Spleen (tissue), 7 donors: ENCODE measurements around the gene ODF4.

Experiments used
- CTCF ChIP-seq, 11 experiments: fragments of 200-600 bp in 7 of 11; fragments of 450-650 bp in 4 of 11; sonication (generic) in 4 of 11; IDR thresholded peaks in 8 of 11; conservative IDR thresholded peaks in 3 of 11; 1 replicate in 7 of 11; 2 replicates in 4 of 11; pipeline versions ENCODE4 v1.4.0 to v1.8.0; 2016 to 2021; ENCODE audit warnings: antibody characterized with exemption in 11 of 11, inconsistent platforms in 4 of 11, mild to moderate bottlenecking in 1 of 11
- POLR2A ChIP-seq, 3 donors: fragments of 450-650 bp; IDR thresholded peaks; one replicate each; pipeline ENCODE4 v1.5.1; 2017; ENCODE audit warnings: antibody characterized with exemption in 3 of 3, mild to moderate bottlenecking in 1 of 3
- POLR2AphosphoS5 ChIP-seq, 3 donors: sonication (generic); formaldehyde crosslinking; IDR thresholded peaks; one replicate each; pipeline ENCODE4 v1.5.1; 2017; ENCODE audit warnings: antibody characterized with exemption in 3 of 3
- donor health status: DM: no; HTN: no; CAD: no; lungs with moderate emphysema.
- donor health status: DM: no; HTN: no; CAD: no.
- donor health status: DM: no; HTN: no; CAD: no.

GRCh38 chr17:8382880-8383142 is 43.2 kb downstream of the ODF4 start:
- TF ChIP-seq CTCF (IDR thresholded peaks at IDR 0.05 in 8 of 11, conservative IDR thresholded peaks at IDR 0.05 in 3 of 11) (no peak), POLR2AphosphoS5 (IDR thresholded peaks at IDR 0.05) (peak in 1 of 3 donors; percentile 92), POLR2A (IDR thresholded peaks at IDR 0.05) (peak in 1 of 3 donors; percentile 53)
